OCI-LY3 (cell line): ENCODE data around the gene CAMKMT.

ENCODE experiments used
- H2AFZ ChIP-seq: fragments of 200-600, 300-600 bp; shearing (Covaris generic); 2 replicates; pipeline ENCODE4 v1.6.0; 2014; ENCODE audit warnings: antibody characterized with exemption, low read depth, low read length
- H3K27ac ChIP-seq: fragments of 200-600, 300-600 bp; sonication (generic); 2 replicates; pipeline ENCODE4 v1.5.1; 2014; ENCODE audit warnings: mild to moderate bottlenecking, low read length, moderate library complexity, mixed read lengths
- H3K27me3 ChIP-seq: fragments of 200-600, 300-600 bp; sonication (generic); 2 replicates; pipeline ENCODE4 v1.6.1; 2014; ENCODE audit warnings: low read depth, low read length, mixed read lengths
- H3K36me3 ChIP-seq: fragments of 200-600, 300-600 bp; sonication (generic); replicated peaks from 2 replicates; pipeline ENCODE3; 2014; ENCODE audit warnings: low read depth, low read length, mixed read lengths
- H3K4me1 ChIP-seq: fragments of 300-600, 200-600 bp; sonication (generic); 2 replicates; pipeline ENCODE4 v1.6.1; 2014; ENCODE audit warnings: low read length, mixed read lengths
- H3K4me2 ChIP-seq: fragments of 200-600, 300-600 bp; sonication (generic); 2 replicates; pipeline ENCODE4 v1.6.1; 2014; ENCODE audit warnings: low read length, mixed read lengths
- H3K4me3 ChIP-seq: fragments of 300-600, 200-600 bp; sonication (generic); 2 replicates; pipeline ENCODE4 v1.5.1; 2014; ENCODE audit warnings: antibody characterized with exemption, mild to moderate bottlenecking, low read length, moderate library complexity
- H3K79me2 ChIP-seq: fragments of 300-600, 200-600 bp; shearing (Covaris generic); 2 replicates; pipeline ENCODE4 v1.6.1; 2014; ENCODE audit warnings: mild to moderate bottlenecking, low read length, mixed read lengths
- H3K9ac ChIP-seq: fragments of 300-600, 200-600 bp; shearing (Covaris generic); 2 replicates; pipeline ENCODE4 v1.6.0; 2014; ENCODE audit warnings: mild to moderate bottlenecking, low read length, moderate library complexity
- H3K9me3 ChIP-seq: fragments of 200-600, 300-600 bp; shearing (Covaris generic); 2 replicates; pipeline ENCODE4 v1.6.1; 2014; ENCODE audit warnings: low read length, mixed read lengths; ENCODE audit not compliant: insufficient read depth
- H4K20me1 ChIP-seq: fragments of 200-600, 300-600 bp; sonication (generic); 2 replicates; pipeline ENCODE4 v1.6.1; 2016; ENCODE audit warnings: low read length, mixed read lengths; ENCODE audit not compliant: insufficient read depth
- CTCF ChIP-seq: fragments of 200-600, 300-600 bp; sonication (generic); IDR thresholded peaks from 2 replicates; pipeline ENCODE4 v1.5.1; 2014; ENCODE audit warnings: antibody characterized with exemption, low read length, low read depth
- EZH2phosphoT487 ChIP-seq: fragments of 200-600 bp; shearing (Covaris generic); IDR thresholded peaks from 2 replicates; pipeline ENCODE4 v1.6.1; 2018; ENCODE audit warnings: antibody characterized with exemption, mixed run types, low read depth

Gene CAMKMT

GRCh38 chr2:44453259-44453658 is 91.5 kb downstream of the CAMKMT start:
- H3K9me3 ChIP-seq, result no peaks in the 10 kb centered on the region
- no peak overlapping the region for H3K27ac ChIP-seq
- no peaks in the 10 kb centered on the region for H3K27me3 ChIP-seq
- H3K4me3 ChIP-seq, result no peak overlapping the region
- no peak overlapping the region for H3K4me2 ChIP-seq
- H3K79me2 ChIP-seq, result no peaks in the 10 kb centered on the region
- no peak overlapping the region for H3K9ac ChIP-seq
- H3K4me1 ChIP-seq, result peaks cover 8% of the 10 kb centered on the region; the same call in 1 of the 2 replicates
- no peaks in the 10 kb centered on the region for H3K36me3 ChIP-seq
- TF ChIP-seq EZH2phosphoT487 (no peak), CTCF (no peak)
- H2AFZ ChIP-seq, result no peak overlapping the region
- no peaks in the 10 kb centered on the region for H4K20me1 ChIP-seq

DNA sequence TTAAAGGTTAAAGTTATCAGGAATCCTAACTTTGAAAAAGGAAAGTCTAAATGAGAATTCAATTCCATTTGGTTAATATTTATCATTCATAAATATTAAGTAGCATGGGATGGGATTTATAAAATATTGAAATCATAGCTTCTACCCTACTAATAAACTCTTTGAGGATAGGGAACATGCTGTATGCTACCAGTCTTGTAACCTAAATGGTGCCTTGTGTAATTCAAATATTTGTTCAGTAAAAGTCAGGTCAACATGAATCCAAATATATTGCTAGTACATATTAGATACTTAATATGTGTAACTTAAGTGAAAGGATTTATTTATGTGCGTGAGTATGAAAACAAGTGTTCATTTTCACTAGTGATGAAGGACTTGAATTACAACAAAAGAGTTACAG is 94.1 kb downstream of the CAMKMT start:
- no peak overlapping the region for H2AFZ ChIP-seq
- no peak overlapping the region for H3K4me3 ChIP-seq
- no peaks in the 10 kb centered on the region for H3K36me3 ChIP-seq
- H3K9me3 ChIP-seq, result no peaks in the 10 kb centered on the region
- no peaks in the 10 kb centered on the region for H3K27me3 ChIP-seq
- H4K20me1 ChIP-seq, result no peaks in the 10 kb centered on the region
- H3K4me2 ChIP-seq, result no peak overlapping the region
- H3K4me1 ChIP-seq, result no peaks in the 10 kb centered on the region
- no peak overlapping the region for H3K27ac ChIP-seq
- no peak for TF ChIP-seq EZH2phosphoT487
- no peak for TF ChIP-seq CTCF
- H3K79me2 ChIP-seq, result no peaks in the 10 kb centered on the region
- H3K9ac ChIP-seq, result no peak overlapping the region

DNA sequence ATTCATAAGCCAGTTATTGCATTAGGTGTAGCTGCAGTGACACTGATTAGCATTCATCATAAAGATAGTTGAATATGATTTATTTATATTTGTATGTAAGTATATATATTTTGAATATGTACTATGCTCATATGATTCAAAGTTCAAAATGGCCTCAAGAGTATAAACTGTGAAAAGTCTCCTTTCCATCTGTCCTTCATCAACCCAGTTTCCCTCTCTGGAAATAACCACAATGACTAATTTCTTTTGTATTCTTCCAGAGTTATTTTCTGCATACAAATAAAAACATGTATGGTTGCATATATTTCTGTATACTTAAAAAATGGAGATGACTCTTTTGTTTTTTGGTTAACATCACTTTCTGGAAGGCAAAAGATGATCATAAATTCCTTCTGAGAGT is 95.2 kb downstream of the CAMKMT start:
- Histone ChIP-seq H4K20me1 (no peaks in the 10 kb centered on the region), H3K27me3 (no peaks in the 10 kb centered on the region), H2AFZ (no peak overlapping the region), H3K4me2 (no peak overlapping the region), H3K79me2 (no peaks in the 10 kb centered on the region), H3K9ac (no peak overlapping the region), H3K9me3 (no peaks in the 10 kb centered on the region), H3K27ac (no peak overlapping the region), H3K4me3 (no peak overlapping the region), H3K36me3 (no peaks in the 10 kb centered on the region), H3K4me1 (no peaks in the 10 kb centered on the region)
- TF ChIP-seq EZH2phosphoT487 (no peak), CTCF (no peak)

GRCh38 chr2:44459739-44460138 is 98.0 kb downstream of the CAMKMT start:
- Histone ChIP-seq H3K27ac (no peak overlapping the region), H2AFZ (no peak overlapping the region), H3K9me3 (0 out of 2 replicates have a peak, but pooled peaks cover 5% of the 10 kb centered on the region), H3K4me2 (no peak overlapping the region), H3K4me1 (peaks cover 18% of the 10 kb centered on the region), H3K27me3 (no peaks in the 10 kb centered on the region), H3K36me3 (peaks cover 7% of the 10 kb centered on the region), H3K9ac (no peak overlapping the region), H3K4me3 (no peak overlapping the region), H4K20me1 (no peaks in the 10 kb centered on the region), H3K79me2 (no peaks in the 10 kb centered on the region)
- TF ChIP-seq CTCF, result no peak
- TF ChIP-seq EZH2phosphoT487, result no peak
